ENCODE measurements around the gene CEP112. TPM values are rescaled to one million over a fixed set of nuclear protein-coding genes. Genes with fewer than 3 reads are reported as not detected.
"Not testable (repeated sequence)": the region's sequence is repeated elsewhere in the genome, so short reads cannot be mapped to it uniquely, and the experiment has no call there.

The CEP112 gene
- total RNA-seq, 2 experiments from 2014 or later: 1.2 to 1.5 TPM

GRCh38 chr17:65851965-65852736, 339.8 kb downstream of the CEP112 start:
- intact Hi-C loops (cut with micrococcal nuclease): no loop called here
- ChIA-PET POLR2A (interaction anchor here (0.9 kb wide), 1 partner anchor 811 kb away, joined by 3 read pairs; no protein-coding TSS in a partner anchor), CTCF (no interaction called here)
- Mint-ChIP-seq H3K27me3 (no peaks in the 10 kb centered on the region), H3K9me3 (no peaks in the 10 kb centered on the region), H3K27ac (no peak overlapping the region), H3K4me1 (ENCODE audit: low read depth) (peaks cover 3% of the 10 kb centered on the region), H3K36me3 (ENCODE audit: low read depth) (no peaks in the 10 kb centered on the region), H3K4me3 (no peak overlapping the region)
- TF ChIP-seq CTCF (IDR thresholded peaks at IDR 0.05): no peak
- ATAC-seq (no peak), DNase-seq (no peak)

GRCh38 chr17:65850486-65850885, 341.4 kb downstream of the CEP112 start:
- ATAC-seq (peak; percentile 67), DNase-seq (peak; percentile 20)
- Mint-ChIP-seq H3K27me3 (no peaks in the 10 kb centered on the region), H3K36me3 (ENCODE audit: low read depth) (no peaks in the 10 kb centered on the region), H3K27ac (no peak overlapping the region), H3K4me1 (ENCODE audit: low read depth) (peaks cover 3% of the 10 kb centered on the region), H3K9me3 (no peaks in the 10 kb centered on the region), H3K4me3 (no peak overlapping the region)
- intact Hi-C loops (cut with micrococcal nuclease): no loop called here
- TF ChIP-seq CTCF (IDR thresholded peaks at IDR 0.05): no peak
- CTCF ChIA-PET: no interaction called here
- POLR2A ChIA-PET: no interaction called here

- POLR2A ChIA-PET: no interaction called here
- no peak for TF ChIP-seq CTCF (IDR thresholded peaks at IDR 0.05)
- no peaks in the 10 kb centered on the region for H3K9me3 Mint-ChIP-seq
- CTCF ChIA-PET: no interaction called here
- no peak overlapping the region for H3K27ac Mint-ChIP-seq
- intact Hi-C loops (cut with micrococcal nuclease): no loop called here
- peaks cover 3% of the 10 kb centered on the region for H3K4me1 Mint-ChIP-seq (ENCODE audit: low read depth)
- ATAC-seq: no peak
- H3K4me3 Mint-ChIP-seq: no peak overlapping the region
- H3K27me3 Mint-ChIP-seq: no peaks in the 10 kb centered on the region
- H3K36me3 Mint-ChIP-seq (ENCODE audit: low read depth): no peaks in the 10 kb centered on the region
- no peak for DNase-seq
Measured at GRCh38 chr17:65848751-65849150, 343.2 kb downstream of the CEP112 start.

GRCh38 chr17:65841089-65841488, 350.8 kb downstream of the CEP112 start:
- ChIA-PET POLR2A (no interaction called here), CTCF (no interaction called here)
- DNase-seq: no peak
- H3K36me3 Mint-ChIP-seq (ENCODE audit: low read depth): no peaks in the 10 kb centered on the region
- H3K4me3 Mint-ChIP-seq: no peak overlapping the region
- ATAC-seq: no peak
- TF ChIP-seq CTCF (IDR thresholded peaks at IDR 0.05): no peak
- no peaks in the 10 kb centered on the region for H3K4me1 Mint-ChIP-seq (ENCODE audit: low read depth)
- intact Hi-C loops (cut with micrococcal nuclease): no loop called here
- H3K27ac Mint-ChIP-seq: no peak overlapping the region
- peaks cover 7% of the 10 kb centered on the region for H3K27me3 Mint-ChIP-seq
- peaks cover 8% of the 10 kb centered on the region for H3K9me3 Mint-ChIP-seq

- POLR2A ChIA-PET; H3K4me1 Mint-ChIP-seq (ENCODE audit: low read depth); CTCF ChIA-PET; intact Hi-C loops (cut with micrococcal nuclease); H3K27ac Mint-ChIP-seq; H3K4me3 Mint-ChIP-seq; ATAC-seq; DNase-seq: not testable (repeated sequence)
- peaks cover 12% of the 10 kb centered on the region for H3K36me3 Mint-ChIP-seq (ENCODE audit: low read depth)
- peaks cover 25% of the 10 kb centered on the region for H3K9me3 Mint-ChIP-seq
- peaks cover 11% of the 10 kb centered on the region for H3K27me3 Mint-ChIP-seq
Measured at GRCh38 chr17:65837232-65837631, 354.7 kb downstream of the CEP112 start.

Measured in activated CD8-positive, alpha-beta T cell treated with anti-CD3 and anti-CD28 coated beads for 36 hours (primary cell).